BJ (cell line): Measurements from ENCODE around the gene POU2F3. TPM values are rescaled to one million over a fixed set of nuclear protein-coding genes. Genes with fewer than 3 reads are reported as not detected.

Source experiments
- CTCF ChIA-PET: fragments of 350-600 bp; formaldehyde crosslinking; extraction: SDS; loops from one replicate; lab custom pipeline; 2021; ENCODE audit warnings: antibody characterized with exemption, inconsistent platforms; lab: Yijun Ruan, JAX
- POLR2A ChIA-PET: fragments of 300-600 bp; sonication (Branson Sonifier 250); formaldehyde crosslinking; extraction: SDS; loops from one replicate; lab custom pipeline; 2021; ENCODE audit warnings: antibody characterized with exemption; lab: Charles Lee
- DNase-seq: peaks from one replicate; pipeline ENCODE4 v3.0.0-alpha.2; 2011; ENCODE audit warnings: low read depth
- H3K27me3 ChIP-seq: 2 replicates; pipeline ENCODE4 v1.6.0; 2011; ENCODE audit warnings: low read length; ENCODE audit not compliant: control insufficient read depth, insufficient read depth
- H3K36me3 ChIP-seq: 2 replicates; pipeline ENCODE4 v1.5.1; 2011; ENCODE audit warnings: low read length; ENCODE audit not compliant: control insufficient read depth, insufficient read depth
- H3K4me3 ChIP-seq: 2 replicates; pipeline ENCODE4 v1.5.1; 2011; ENCODE audit warnings: low read depth, mild to moderate bottlenecking, control low read depth, low read length
- CTCF ChIP-seq: IDR thresholded peaks from 2 replicates; pipeline ENCODE4 v1.5.1; 2011; ENCODE audit warnings: low read depth, mild to moderate bottlenecking, control low read depth, inconsistent platforms, low read length, moderate library complexity; ENCODE audit not compliant: insufficient read depth
- polyA plus RNA-seq: library from polyadenylated mRNA; depleted of rRNA; stranded (reverse); fragments of >200 nt; gene quantifications from 2 replicates; pipeline ENCODE4 v1.2.3, GENCODE V29; 2011

POU2F3 gene
- polyA plus RNA-seq, 1 experiment, result 0.06 TPM

GRCh38 chr11:120235024-120235628 lies 4.8 kb upstream of the POU2F3 start:
- Histone ChIP-seq H3K4me3 (no peak overlapping the region), H3K27me3 (peaks cover 35% of the 10 kb centered on the region), H3K36me3 (no peaks in the 10 kb centered on the region)
- ChIA-PET POLR2A (no interaction called here), CTCF (interaction anchor here (1.1 to 16.4 kb wide), 8 partner anchors 11 to 274 kb away, joined by 3 to 250 read pairs (median 28); no protein-coding TSS in a partner anchor)
- DNase-seq, result no peak
- peak; percentile 80 for TF ChIP-seq CTCF

- no peaks in the 10 kb centered on the region for H3K36me3 ChIP-seq
- H3K27me3 ChIP-seq, result peaks cover 47% of the 10 kb centered on the region
- DNase-seq, result no peak
- TF ChIP-seq CTCF, result no peak
- no peak overlapping the region for H3K4me3 ChIP-seq
- CTCF ChIA-PET, result interaction anchor here (0.5 to 16.4 kb wide), 12 partner anchors 11 to 480 kb away, joined by 3 to 250 read pairs (median 6); no protein-coding TSS in a partner anchor
- POLR2A ChIA-PET, result no interaction called here
These were observed 3.5 kb upstream of the POU2F3 start for GRCh38 chr11:120236169-120237107.

- no peaks in the 10 kb centered on the region for H3K36me3 ChIP-seq
- no peak overlapping the region for H3K4me3 ChIP-seq
- no peak for DNase-seq
- CTCF ChIA-PET, result interaction anchor here (0.8 to 14.1 kb wide), 3 partner anchors 62 to 74 kb away, joined by 3 to 219 read pairs (median 5); no protein-coding TSS in a partner anchor
- TF ChIP-seq CTCF, result no peak
- POLR2A ChIA-PET, result no interaction called here
- H3K27me3 ChIP-seq, result peaks cover 59% of the 10 kb centered on the region
These were observed 846 bp upstream of the POU2F3 start for GRCh38 chr11:120238968-120239620.

DNA sequence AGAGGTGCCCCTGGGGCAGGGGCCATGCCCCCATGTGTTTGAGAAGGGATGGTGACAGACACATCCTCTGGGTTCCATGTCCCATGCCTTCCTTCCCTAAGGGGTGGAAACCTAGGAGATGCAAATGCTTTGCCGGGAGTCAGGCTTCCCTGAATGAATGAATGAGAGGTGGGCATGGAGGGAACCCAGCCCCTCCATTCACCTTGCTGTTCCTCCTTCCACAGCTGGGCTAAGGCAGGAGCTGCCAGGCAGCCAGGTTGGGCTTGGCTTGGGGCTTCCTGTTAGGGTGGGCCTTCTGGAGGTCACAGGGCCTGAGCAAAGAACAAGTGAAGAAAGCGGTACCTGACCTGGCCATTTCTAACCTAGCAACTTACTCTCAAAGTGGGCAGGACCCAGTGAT lies 926 bp downstream of the POU2F3 start:
- ChIA-PET CTCF (interaction anchor here (0.6 to 14.1 kb wide), 2 partner anchors 60 to 120 kb away, joined by 3 to 219 read pairs; no protein-coding TSS in a partner anchor), POLR2A (no interaction called here)
- no peak for DNase-seq
- no peak overlapping the region for H3K4me3 ChIP-seq
- no peaks in the 10 kb centered on the region for H3K36me3 ChIP-seq
- TF ChIP-seq CTCF, result no peak
- peaks cover 57% of the 10 kb centered on the region for H3K27me3 ChIP-seq
